Esophagus squamous epithelium (tissue), 5 donors: Measurements from ENCODE around the gene IRF2. TPM values are rescaled to one million over a fixed set of nuclear protein-coding genes. Genes with fewer than 3 reads are reported as not detected.

ENCODE experiments used
- DNase-seq: peaks from one replicate; lab custom pipeline; 2025; lab: John Stamatoyannopoulos, UW
- H3K27ac ChIP-seq, 4 donors: fragments of 200-600 bp; sonication (generic); one replicate each; pipeline ENCODE4 v1.5.1; 2016 to 2019; ENCODE audit warnings: mild to moderate bottlenecking in 1 of 4
- H3K27me3 ChIP-seq, 4 donors: fragments of 200-600 bp; sonication (generic); 1 replicate in 3 of 4; 2 replicates in 1 of 4; pipeline versions ENCODE4 v1.5.1 to v1.6.0; 2017 to 2021; ENCODE audit warnings: antibody characterized with exemption in 1 of 4
- H3K36me3 ChIP-seq, 3 donors: fragments of 200-600 bp; sonication (generic); one replicate each; pipeline ENCODE4 v1.5.1; 2016 to 2019
- H3K4me1 ChIP-seq, 3 donors: fragments of 200-600 bp; sonication (generic); one replicate each; pipeline ENCODE4 v1.5.1; 2017 to 2019
- H3K4me3 ChIP-seq, 4 donors: fragments of 200-600 bp; sonication (generic); 1 replicate in 3 of 4; 2 replicates in 1 of 4; pipeline ENCODE4 v1.5.1; 2016 to 2019; ENCODE audit warnings: mild to moderate bottlenecking in 2 of 4, moderate library complexity in 1 of 4
- H3K9me3 ChIP-seq, 3 donors: fragments of 200-600 bp; sonication (generic); one replicate each; pipeline ENCODE4 v1.5.1; 2016 to 2019
- POLR2A ChIP-seq, 4 donors: fragments of 450-650 bp; IDR thresholded peaks; one replicate each; pipeline ENCODE4 v1.6.1; 2017; ENCODE audit warnings: antibody characterized with exemption in 4 of 4, mild to moderate bottlenecking in 4 of 4, moderate library complexity in 3 of 4
- WGBS, 2 donors: methylation state at CpG; one replicate each; pipeline ENCODE4 v1.1.5; 2018; 5-methylcytosine and 5-hydroxymethylcytosine counted together
- intact Hi-C: fragments of 100-400 bp; cut with DNase I; formaldehyde crosslinking; loops from one replicate; pipeline ENCODE4 v1.15.0; 2022
- total RNA-seq, 4 donors: library from RNA; depleted of rRNA; stranded (reverse); fragments of >200 nt; gene quantifications; one replicate each; pipeline ENCODE4 v1.1.0, GENCODE V29; 2016
- TF ChIP-seq, protein P1 (sequence below), 6 experiments: fragments of 450-650 bp in 4 of 6; fragments of 200-600 bp in 2 of 6; sonication (generic) in 2 of 6; IDR thresholded peaks; one replicate each; pipeline ENCODE4 v1.5.1; 2016 to 2019; ENCODE audit warnings: antibody characterized with exemption in 6 of 6, mild to moderate bottlenecking in 4 of 6, moderate library complexity in 4 of 6
- donor health status: DM: yes; HTN: yes; CAD: no.

Gene IRF2
- total RNA-seq, 4 donors from 2014 or later, result 16.6 to 30.2 (median 23.4) TPM

- no peaks in the 10 kb centered on the region for H3K36me3 ChIP-seq
- DNase-seq, result no peak
- H3K27ac ChIP-seq, result no peak overlapping the region
- H3K4me3 ChIP-seq, result no peak overlapping the region
- no peaks in the 10 kb centered on the region for H3K9me3 ChIP-seq
- intact Hi-C loops, result no loop called here
- 80 to 82% methylated on average over 9 to 10 of the region's 12 CpGs for WGBS, 2 donors
- peaks cover 0 to 13% (median 12%) of the 10 kb centered on the region in 3 donors for H3K4me1 ChIP-seq
- TF ChIP-seq POLR2A (IDR thresholded peaks at IDR 0.05), result no peak
- TF ChIP-seq, protein P1, sequence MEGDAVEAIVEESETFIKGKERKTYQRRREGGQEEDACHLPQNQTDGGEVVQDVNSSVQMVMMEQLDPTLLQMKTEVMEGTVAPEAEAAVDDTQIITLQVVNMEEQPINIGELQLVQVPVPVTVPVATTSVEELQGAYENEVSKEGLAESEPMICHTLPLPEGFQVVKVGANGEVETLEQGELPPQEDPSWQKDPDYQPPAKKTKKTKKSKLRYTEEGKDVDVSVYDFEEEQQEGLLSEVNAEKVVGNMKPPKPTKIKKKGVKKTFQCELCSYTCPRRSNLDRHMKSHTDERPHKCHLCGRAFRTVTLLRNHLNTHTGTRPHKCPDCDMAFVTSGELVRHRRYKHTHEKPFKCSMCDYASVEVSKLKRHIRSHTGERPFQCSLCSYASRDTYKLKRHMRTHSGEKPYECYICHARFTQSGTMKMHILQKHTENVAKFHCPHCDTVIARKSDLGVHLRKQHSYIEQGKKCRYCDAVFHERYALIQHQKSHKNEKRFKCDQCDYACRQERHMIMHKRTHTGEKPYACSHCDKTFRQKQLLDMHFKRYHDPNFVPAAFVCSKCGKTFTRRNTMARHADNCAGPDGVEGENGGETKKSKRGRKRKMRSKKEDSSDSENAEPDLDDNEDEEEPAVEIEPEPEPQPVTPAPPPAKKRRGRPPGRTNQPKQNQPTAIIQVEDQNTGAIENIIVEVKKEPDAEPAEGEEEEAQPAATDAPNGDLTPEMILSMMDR (IDR thresholded peaks at IDR 0.05), result no peak
- H3K27me3 ChIP-seq, result no peaks in the 10 kb centered on the region
Measured at GRCh38 chr4:184371390-184371787, 103.0 kb downstream of the IRF2 start.

- no peak overlapping the region for H3K27ac ChIP-seq
- intact Hi-C loops, result no loop called here
Measured at GRCh38 chr4:184370711-184371389, 103.5 kb downstream of the IRF2 start.

DNA sequence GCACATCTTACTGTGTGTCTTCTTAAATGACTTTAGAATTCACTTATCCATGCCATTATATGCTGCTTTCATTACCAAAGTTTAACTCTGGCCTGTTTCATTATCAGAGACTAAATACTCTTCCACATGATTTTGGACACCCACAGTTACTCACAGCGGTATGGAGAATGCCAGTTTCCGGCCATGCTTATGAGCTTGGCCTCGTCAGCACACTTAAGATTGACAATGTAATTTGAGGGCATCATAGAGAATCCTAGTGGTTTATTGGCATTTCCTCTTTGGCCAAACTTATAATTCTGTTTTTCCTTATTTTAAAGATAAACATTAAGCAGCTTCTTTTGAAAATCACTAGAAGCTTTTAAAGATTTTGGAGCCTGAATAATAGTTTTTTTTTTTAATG lies 104.5 kb downstream of the IRF2 start:
- intact Hi-C loops, result no loop called here
- Histone ChIP-seq H3K36me3 (no peaks in the 10 kb centered on the region), H3K4me3 (no peak overlapping the region), H3K27me3 (no peaks in the 10 kb centered on the region), H3K9me3 (no peaks in the 10 kb centered on the region), H3K4me1 (no peaks in the 10 kb centered on the region), H3K27ac (no peak overlapping the region)
- DNase-seq, result no peak
- 89 to 100% methylated on average over 3 of the region's 3 CpGs for WGBS, 2 donors
- TF ChIP-seq POLR2A (IDR thresholded peaks at IDR 0.05), result no peak
- TF ChIP-seq, protein P1 (IDR thresholded peaks at IDR 0.05), result no peak

More at GRCh38 chr4:184370711-184371389, 103.5 kb downstream of the IRF2 start:
- no peak for TF ChIP-seq POLR2A (IDR thresholded peaks at IDR 0.05)
- TF ChIP-seq, protein P1 (IDR thresholded peaks at IDR 0.05), result no peak
- DNase-seq, result no peak
- Histone ChIP-seq H3K9me3 (no peaks in the 10 kb centered on the region), H3K36me3 (no peaks in the 10 kb centered on the region), H3K4me1 (peaks cover 0 to 7% (median 7%) of the 10 kb centered on the region in 3 donors), H3K27me3 (no peaks in the 10 kb centered on the region), H3K4me3 (no peak overlapping the region)
- WGBS, 2 donors, result 53 to 65% methylated on average over 7 to 8 of the region's 8 CpGs

- no peak overlapping the region for H3K4me3 ChIP-seq
- no peak for DNase-seq
- no peaks in the 10 kb centered on the region for H3K36me3 ChIP-seq
- no peaks in the 10 kb centered on the region for H3K9me3 ChIP-seq
- intact Hi-C loops, result no loop called here
- H3K27me3 ChIP-seq, result no peaks in the 10 kb centered on the region
- no peaks in the 10 kb centered on the region for H3K4me1 ChIP-seq
- TF ChIP-seq, protein P1 (IDR thresholded peaks at IDR 0.05), result no peak
- no peak for TF ChIP-seq POLR2A (IDR thresholded peaks at IDR 0.05)
- no peak overlapping the region for H3K27ac ChIP-seq
Measured at GRCh38 chr4:184368731-184369130, 105.6 kb downstream of the IRF2 start.

- H3K27me3 ChIP-seq, result no peaks in the 10 kb centered on the region
- no peaks in the 10 kb centered on the region for H3K36me3 ChIP-seq
- DNase-seq, result no peak
- H3K9me3 ChIP-seq, result no peaks in the 10 kb centered on the region
- TF ChIP-seq, protein P1 (IDR thresholded peaks at IDR 0.05), result no peak
- intact Hi-C loops, result no loop called here
- H3K4me3 ChIP-seq, result no peak overlapping the region
- WGBS, 2 donors, result 86 to 89% methylated on average over 3 of the region's 3 CpGs
- H3K27ac ChIP-seq, result no peak overlapping the region
- H3K4me1 ChIP-seq, result peaks cover 0 to 2% (median 0%) of the 10 kb centered on the region in 3 donors
Measured at GRCh38 chr4:184368290-184368689, 106.1 kb downstream of the IRF2 start.
